B cell (primary cell): ENCODE results near the gene RMND5A.

Experiments used
- CTCF ChIP-seq: fragments of 200-600 bp; IDR thresholded peaks from one replicate; pipeline ENCODE4 v1.8.0; 2022; ENCODE audit warnings: antibody characterized with exemption, mild to moderate bottlenecking
- EZH2 ChIP-seq: IDR thresholded peaks from 2 replicates; pipeline ENCODE4 v1.6.1; 2012; ENCODE audit warnings: borderline replicate concordance, low read depth, mild to moderate bottlenecking, moderate library complexity, low read length; ENCODE audit not compliant: insufficient read depth, poor library complexity, severe bottlenecking

GRCh38 chr2:86815611-86816010 lies 95.5 kb downstream of the RMND5A start:
- TF ChIP-seq CTCF (no peak), EZH2 (no peak)
